ENCODE data around the gene EFEMP1.
A peak's percentile ranks its signal among the peaks of the same experiment; 100 is the strongest.

The EFEMP1 gene

DNA sequence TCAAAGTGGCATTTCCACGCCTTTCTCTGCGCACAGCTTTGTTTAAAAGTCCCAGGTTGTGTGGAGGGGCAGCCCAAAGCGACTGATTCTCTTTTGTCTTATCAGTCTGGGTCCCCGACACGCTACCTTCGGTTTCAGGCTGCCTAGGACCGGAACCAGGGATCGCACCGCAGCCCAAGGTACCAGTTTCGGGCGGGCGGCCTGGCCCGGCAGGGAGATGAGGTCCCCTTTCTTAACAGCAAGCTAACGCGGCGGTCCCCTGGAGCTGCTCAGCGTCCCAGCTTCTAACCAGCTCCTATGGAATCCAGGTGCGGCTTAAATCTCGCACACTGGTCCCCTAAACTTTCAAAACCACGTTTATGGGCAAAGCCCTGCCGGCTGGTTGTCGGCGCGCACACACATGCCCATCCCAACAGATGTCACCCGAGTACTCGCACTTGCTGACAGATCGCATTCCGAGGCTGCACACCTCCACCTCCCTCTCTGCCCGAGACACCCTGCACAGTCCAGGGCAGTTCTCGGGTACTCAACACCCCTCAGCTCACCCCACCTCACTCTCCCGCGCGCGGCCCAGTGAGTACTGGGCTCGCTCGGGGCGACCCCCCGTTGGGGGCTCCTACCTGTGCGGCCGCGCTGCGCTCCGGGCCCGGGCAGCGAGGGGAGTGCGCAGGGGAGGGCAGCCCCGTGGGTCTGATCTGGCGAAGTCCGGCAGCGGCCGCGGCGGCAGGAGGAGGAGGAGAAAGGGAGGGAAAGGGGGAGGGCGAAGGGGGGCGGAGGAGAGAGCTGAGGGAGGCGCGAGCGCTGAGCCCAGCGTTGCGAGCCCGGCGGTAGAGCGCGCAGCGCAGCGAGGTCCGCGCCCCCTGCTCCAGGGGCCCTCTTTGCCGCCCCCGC, at the start of gene EFEMP1:
EFEMP1 (minus strand) TSS at position 692 of the 891 bp plus-strand sequence. CDS start 1,342 bp downstream, outside the sequence.
- peak; percentile 74 for DNase-seq (ENCODE audit: low read depth)
- TF ChIP-seq CTCF (conservative IDR thresholded peaks at IDR 0.05; ENCODE audit: low read depth, low read length): no peak
- H3K4me3 ChIP-seq (ENCODE audit: low read depth, low read length): peak within 1 kb of the TSS; percentile 91

DNA sequence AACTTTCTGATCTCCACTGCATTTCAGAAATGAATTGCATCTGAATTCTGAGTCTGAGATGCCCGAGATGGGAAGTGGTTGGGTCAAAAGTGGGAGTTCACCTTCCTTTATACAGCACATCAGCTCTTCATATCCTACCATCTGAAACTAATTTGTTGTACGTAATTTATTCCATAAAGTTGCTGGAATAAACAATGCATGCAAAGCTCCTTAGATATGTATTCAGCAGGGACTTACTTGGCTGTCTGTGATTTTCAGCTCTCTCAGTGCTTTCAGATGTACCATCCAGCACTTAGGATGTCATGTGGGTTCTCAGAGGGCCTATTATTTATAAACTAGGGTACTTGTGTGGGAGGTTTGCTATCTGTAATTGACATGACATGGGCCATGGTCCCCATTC, 46.9 kb upstream of the EFEMP1 start:
- H3K4me3 ChIP-seq (ENCODE audit: low read depth, low read length): no peak overlapping the region
- no peak for TF ChIP-seq CTCF (conservative IDR thresholded peaks at IDR 0.05; ENCODE audit: low read depth, low read length)
- no peak for DNase-seq (ENCODE audit: low read depth)

DNA sequence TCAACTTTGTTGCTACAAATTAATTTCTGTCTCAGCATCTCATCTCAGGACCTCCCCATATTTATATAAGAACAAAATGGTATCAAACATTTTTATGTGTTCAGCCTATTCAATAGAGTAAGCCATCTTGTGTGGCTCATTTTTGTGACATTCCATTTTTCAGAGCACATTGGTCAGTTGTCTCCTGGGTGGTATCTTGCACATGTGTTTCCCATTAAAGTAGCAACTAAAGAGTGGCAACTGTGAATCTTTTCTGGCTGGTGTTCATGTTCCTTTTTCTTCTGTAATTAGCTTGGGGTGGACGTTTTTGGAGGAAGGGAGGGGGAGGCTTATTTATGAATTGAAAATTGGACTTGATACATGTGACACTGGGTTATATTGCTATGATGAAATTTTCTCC, 45.4 kb upstream of the EFEMP1 start:
- H3K4me3 ChIP-seq (ENCODE audit: low read depth, low read length): no peak overlapping the region
- TF ChIP-seq CTCF (conservative IDR thresholded peaks at IDR 0.05; ENCODE audit: low read depth, low read length): no peak
- no peak for DNase-seq (ENCODE audit: low read depth)

DNA sequence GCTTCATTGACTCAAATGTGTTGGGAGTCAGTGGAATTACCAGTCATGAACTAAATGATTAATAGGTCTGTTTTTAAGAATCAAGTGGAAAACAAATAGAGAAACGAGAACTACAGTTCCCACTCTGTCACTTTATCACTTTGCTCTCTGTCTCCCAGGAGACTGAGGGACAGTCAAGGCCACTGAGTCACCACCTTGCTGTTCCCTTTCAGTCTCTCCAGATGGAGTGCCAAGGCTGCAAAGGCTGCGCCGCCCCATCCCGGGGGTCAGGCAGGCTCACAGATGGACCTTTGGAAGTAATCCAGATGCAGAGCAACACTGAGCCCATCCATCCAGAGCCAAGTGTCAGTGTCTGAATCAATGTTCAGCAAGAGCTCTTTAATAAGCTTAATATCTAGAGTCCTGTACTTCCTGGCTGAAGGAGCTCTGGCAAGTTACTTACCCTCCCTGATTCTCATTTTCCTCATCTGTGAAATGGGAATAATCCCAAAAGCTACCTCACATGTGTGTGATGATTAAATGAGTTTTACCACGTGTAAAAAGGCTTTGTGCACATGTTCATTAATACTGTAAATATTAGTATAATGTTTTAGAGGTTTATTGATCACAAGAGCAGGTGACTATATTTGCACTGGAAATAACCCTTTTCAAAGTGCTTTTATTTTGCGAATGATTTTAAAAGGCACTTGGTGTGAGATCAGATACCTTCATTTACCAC, 43.0 kb upstream of the EFEMP1 start:
- DNase-seq (ENCODE audit: low read depth): no peak
- H3K4me3 ChIP-seq (ENCODE audit: low read depth, low read length): no peak overlapping the region
- TF ChIP-seq CTCF (conservative IDR thresholded peaks at IDR 0.05; ENCODE audit: low read depth, low read length): no peak

DNA sequence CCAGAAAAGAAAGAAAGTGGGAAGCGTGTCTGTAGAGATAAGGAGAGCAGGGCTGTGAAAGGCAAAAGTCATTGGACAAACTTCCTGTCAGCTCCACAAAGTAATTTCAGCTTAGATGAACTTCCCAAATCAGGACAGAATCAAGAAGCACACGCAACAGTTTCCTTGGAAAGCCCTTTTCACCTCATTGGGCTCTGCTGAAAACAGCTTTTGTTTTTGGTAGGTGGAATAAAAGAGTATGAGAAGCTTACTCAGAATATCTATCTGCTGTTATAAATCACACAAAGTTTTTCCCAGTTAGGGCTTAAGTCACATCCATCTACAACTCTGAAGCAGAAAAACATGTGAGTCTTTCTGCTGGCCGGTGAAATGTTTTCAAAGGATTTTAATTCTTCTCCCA, 42.4 kb upstream of the EFEMP1 start:
- H3K4me3 ChIP-seq (ENCODE audit: low read depth, low read length): no peak overlapping the region
- DNase-seq (ENCODE audit: low read depth): no peak
- no peak for TF ChIP-seq CTCF (conservative IDR thresholded peaks at IDR 0.05; ENCODE audit: low read depth, low read length)

DNA sequence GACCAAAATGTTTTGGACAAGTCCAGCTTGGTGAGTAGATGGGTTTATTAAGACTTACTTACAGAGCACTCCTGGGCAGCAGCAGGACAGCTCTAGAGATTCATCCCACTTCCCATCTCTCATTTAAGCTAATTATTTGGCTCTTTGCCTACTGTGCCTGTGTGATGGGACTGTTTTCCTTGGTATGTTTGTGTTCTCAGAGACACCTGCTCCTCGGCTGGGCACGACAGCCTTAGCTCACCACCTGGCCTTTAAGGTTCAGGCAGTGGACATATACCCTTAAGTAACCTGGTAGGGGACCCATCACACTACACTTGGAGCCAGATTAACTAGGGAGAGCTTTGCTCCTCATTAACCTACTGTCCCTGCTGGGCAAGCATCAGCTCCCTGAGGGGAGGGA, 41.7 kb upstream of the EFEMP1 start:
- DNase-seq (ENCODE audit: low read depth): no peak
- H3K4me3 ChIP-seq (ENCODE audit: low read depth, low read length): no peak overlapping the region
- no peak for TF ChIP-seq CTCF (conservative IDR thresholded peaks at IDR 0.05; ENCODE audit: low read depth, low read length)

All from choroid plexus epithelial cell (primary cell).